B cell (primary cell): ENCODE measurements around the gene HES5.

Source experiments
- CTCF ChIP-seq: fragments of 200-600 bp; IDR thresholded peaks from one replicate; pipeline ENCODE4 v1.8.0; 2022; ENCODE audit warnings: antibody characterized with exemption, mild to moderate bottlenecking
- EZH2 ChIP-seq: IDR thresholded peaks from 2 replicates; pipeline ENCODE4 v1.6.1; 2012; ENCODE audit warnings: borderline replicate concordance, low read depth, mild to moderate bottlenecking, moderate library complexity, low read length; ENCODE audit not compliant: insufficient read depth, poor library complexity, severe bottlenecking

- TF ChIP-seq CTCF = no peak
- TF ChIP-seq EZH2 = no peak
Observed at GRCh38 chr1:2496746-2497145, 33.3 kb downstream of the HES5 start.
